Fibroblast of villous mesenchyme (primary cell): ENCODE measurements around the gene DNAJC16. TPM values are rescaled to one million over a fixed set of nuclear protein-coding genes. Genes with fewer than 3 reads are reported as not detected.
"Not testable (repeated sequence)": the region's sequence is repeated elsewhere in the genome, so short reads cannot be mapped to it uniquely, and the experiment has no call there.

ENCODE experiments used
- DNase-seq: peaks from one replicate; pipeline ENCODE4 v3.0.0-alpha.2; 2010; ENCODE audit warnings: low read depth
- H3K4me3 ChIP-seq: 2 replicates; pipeline ENCODE4 v1.5.1; 2011; ENCODE audit warnings: low read depth, mild to moderate bottlenecking, low read length
- CTCF ChIP-seq: IDR thresholded peaks from 2 replicates; pipeline ENCODE4 v1.5.1; 2012; ENCODE audit warnings: low read depth, mild to moderate bottlenecking, low read length; ENCODE audit not compliant: insufficient read depth
- total RNA-seq: library from RNA; depleted of rRNA; stranded (reverse); fragments of >200 nt; gene quantifications from 2 replicates; pipeline ENCODE4 v1.2.3, GENCODE V29; 2012

DNAJC16 gene
- total RNA-seq, 1 donor, result 27.2 TPM

DNA sequence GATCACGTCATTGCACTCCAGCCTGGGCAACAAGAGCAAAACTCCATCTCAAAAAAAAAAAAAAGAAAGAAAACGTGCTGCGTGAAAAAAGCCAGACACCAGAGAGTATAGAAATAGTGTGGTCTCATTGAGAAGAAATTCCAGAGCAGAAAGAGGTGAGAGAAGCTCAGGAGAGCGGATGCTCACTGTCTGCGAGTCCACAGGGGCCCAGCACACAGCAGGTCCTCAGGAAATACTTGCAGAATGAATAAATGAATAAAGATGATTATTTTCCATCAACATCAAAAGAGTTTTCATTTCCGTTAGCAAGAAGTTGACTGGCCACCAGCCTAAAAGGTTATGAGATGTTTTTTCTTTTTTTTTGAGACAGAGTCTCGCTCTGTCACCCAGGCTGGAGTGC lies 17.1 kb upstream of the DNAJC16 start:
- no peak for DNase-seq
- no peak for TF ChIP-seq CTCF
- no peak overlapping the region for H3K4me3 ChIP-seq

GRCh38 chr1:15510611-15511405 lies 15.8 kb upstream of the DNAJC16 start:
- no peak for TF ChIP-seq CTCF
- no peak overlapping the region for H3K4me3 ChIP-seq
- no peak for DNase-seq

DNA sequence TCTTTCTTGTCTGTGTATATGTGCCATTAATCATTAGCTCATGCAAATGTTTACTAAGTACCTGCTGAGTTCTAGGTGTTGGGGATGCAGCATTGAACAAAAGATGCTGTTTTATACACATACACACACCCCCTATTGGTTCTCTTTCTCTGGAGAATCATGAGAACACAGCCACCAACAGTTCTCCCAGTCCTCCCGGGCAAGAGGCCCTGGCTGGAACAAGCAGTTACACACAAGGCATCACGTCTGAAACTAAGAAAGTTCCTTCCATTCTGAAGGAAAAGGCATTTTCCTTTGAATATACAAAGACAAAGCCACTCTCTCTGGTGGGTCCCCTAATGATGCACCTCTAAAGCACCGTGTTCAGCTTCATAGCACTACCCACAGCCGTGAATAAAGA lies 13.5 kb upstream of the DNAJC16 start:
- TF ChIP-seq CTCF, result no peak
- no peak for DNase-seq
- no peak overlapping the region for H3K4me3 ChIP-seq

- TF ChIP-seq CTCF, result no peak
- no peak for DNase-seq
- no peak overlapping the region for H3K4me3 ChIP-seq
Observed at GRCh38 chr1:15513919-15514318, 12.7 kb upstream of the DNAJC16 start.

DNA sequence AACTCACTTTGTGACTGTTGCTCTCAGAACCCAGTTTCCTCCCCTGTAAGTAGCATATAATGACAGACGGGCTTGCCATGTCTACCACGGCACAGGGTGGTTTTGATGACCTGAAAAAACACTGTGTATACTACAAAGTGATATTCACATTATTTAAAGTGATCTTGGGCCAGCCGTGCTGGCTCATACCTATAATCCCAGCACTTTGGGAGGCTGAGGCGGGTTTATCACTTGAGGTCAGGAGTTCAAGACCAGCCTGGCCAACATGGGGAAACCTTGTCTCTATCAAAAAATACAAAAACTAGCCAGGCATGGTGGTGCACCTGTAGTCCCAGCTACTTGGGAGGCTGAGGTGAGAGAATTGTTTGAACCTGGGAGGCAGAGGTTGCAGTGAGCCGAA lies 12.1 kb upstream of the DNAJC16 start:
- not testable (repeated sequence) for H3K4me3 ChIP-seq, DNase-seq

DNA sequence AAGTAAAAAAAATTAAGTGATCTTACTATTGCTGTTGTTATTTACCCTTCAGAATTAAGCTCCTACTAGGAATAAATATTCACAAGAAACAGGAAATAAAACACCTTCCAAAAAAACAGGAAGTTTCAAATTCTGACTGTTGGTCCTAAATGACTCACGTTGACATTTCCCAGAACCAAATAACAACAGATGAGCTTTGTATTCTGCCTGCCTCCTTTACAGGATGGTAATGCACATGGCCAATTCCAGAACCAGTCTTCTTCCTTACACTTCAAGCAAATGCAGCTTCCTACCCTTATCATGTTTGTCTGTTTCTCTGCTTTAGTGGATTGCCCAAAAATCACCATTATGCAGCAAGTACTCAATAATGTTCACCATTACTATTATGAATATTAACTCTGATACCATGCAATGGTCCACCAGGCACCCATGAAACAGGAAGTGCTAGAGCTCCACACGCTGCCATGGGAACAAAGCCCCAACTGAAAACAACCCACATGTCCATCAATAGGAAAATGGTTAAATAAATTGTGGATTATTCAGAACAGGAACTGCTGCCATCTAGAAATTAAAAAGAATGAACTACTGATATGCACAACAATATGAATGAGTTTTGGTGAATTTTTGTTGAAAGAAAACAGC lies 11.5 kb upstream of the DNAJC16 start:
- peak; percentile 52 for DNase-seq
- TF ChIP-seq CTCF, result no peak
- no peak overlapping the region for H3K4me3 ChIP-seq

GRCh38 chr1:15519625-15520024 lies 7.0 kb upstream of the DNAJC16 start:
- H3K4me3 ChIP-seq, result no peak overlapping the region
- no peak for TF ChIP-seq CTCF
- no peak for DNase-seq

DNA sequence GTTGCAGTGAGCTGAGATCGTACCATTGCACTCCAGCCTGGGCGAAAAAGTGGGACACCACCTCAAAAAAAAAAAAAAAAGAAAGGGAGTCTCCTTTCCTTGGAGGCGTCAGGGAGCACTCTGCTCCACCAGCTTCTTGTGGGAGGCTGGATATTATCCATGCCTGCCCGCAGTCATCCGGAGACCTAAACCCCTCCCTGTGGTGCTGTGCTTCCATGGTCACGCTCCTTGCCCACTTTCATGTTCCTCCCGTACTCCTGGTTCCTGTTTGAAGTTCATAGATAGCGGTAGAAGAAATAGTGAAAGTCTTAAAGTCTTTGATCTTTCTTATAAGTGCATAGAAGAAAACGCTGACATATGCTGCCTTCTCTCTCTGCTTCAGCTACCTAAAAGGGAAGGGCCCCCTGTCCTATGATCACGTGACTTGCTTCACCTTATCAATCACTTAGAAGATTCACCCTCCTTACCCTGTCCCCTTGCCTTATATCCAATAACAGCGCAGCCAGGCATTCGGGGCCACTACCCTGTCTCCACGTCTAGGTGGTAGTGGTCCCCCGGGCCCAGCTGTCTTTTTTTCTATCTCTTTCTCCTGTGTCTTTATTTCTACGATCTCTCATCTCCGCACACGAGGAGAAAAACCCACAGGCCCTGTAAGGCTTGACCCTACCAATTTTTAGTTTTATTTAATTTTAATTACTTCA lies 5.3 kb upstream of the DNAJC16 start:
- DNase-seq, H3K4me3 ChIP-seq: not testable (repeated sequence)
